ENCODE results near the gene MGAT5. TPM values are rescaled to one million over a fixed set of nuclear protein-coding genes. Genes with fewer than 3 reads are reported as not detected.

The MGAT5 gene
- total RNA-seq, 1 experiment from 2014 or later, result 52.4 TPM

- Mint-ChIP-seq H3K9me3 (no peaks in the 10 kb centered on the region), H3K4me1 (peaks cover 8% of the 10 kb centered on the region), H3K36me3 (peaks cover 4% of the 10 kb centered on the region), H3K27ac (no peak overlapping the region), H3K4me3 (no peak overlapping the region), H3K27me3 (ENCODE audit: low read depth) (no peaks in the 10 kb centered on the region)
- CTCF ChIA-PET, result interaction anchor here (0.6 to 4.7 kb wide), 4 partner anchors 9 to 302 kb away, joined by 3 to 36 read pairs (median 6); no protein-coding TSS in a partner anchor
- POLR2A ChIA-PET, result no interaction called here
- no peak for DNase-seq (ENCODE audit: low spot score)
- peak; percentile 87 for ATAC-seq
- TF ChIP-seq ESRRA (CRISPR knock-in tag; IDR thresholded peaks at IDR 0.05; ENCODE audit: borderline replicate concordance) (no peak), IRF1 (CRISPR knock-in tag; IDR thresholded peaks at IDR 0.05) (no peak), ZNF396 (CRISPR knock-in tag; IDR thresholded peaks at IDR 0.05; ENCODE audit: borderline replicate concordance) (no peak), HMGXB4 (CRISPR knock-in tag; IDR thresholded peaks at IDR 0.05) (no peak), TP53 (CRISPR knock-in tag; IDR thresholded peaks at IDR 0.05) (no peak), HMGA2 (CRISPR knock-in tag; IDR thresholded peaks at IDR 0.05) (no peak)
These were observed 166.4 kb downstream of the MGAT5 start for GRCh38 chr2:134420259-134420658.

GRCh38 chr2:134420920-134421319, 167.0 kb downstream of the MGAT5 start:
- no peak for TF ChIP-seq HMGXB4 (CRISPR knock-in tag; IDR thresholded peaks at IDR 0.05)
- TF ChIP-seq E2F4 (CRISPR knock-in tag; IDR thresholded peaks at IDR 0.05; ENCODE audit: borderline replicate concordance, low read depth), result no peak
- TF ChIP-seq CBFB (CRISPR knock-in tag; IDR thresholded peaks at IDR 0.05; ENCODE audit: low read depth), result no peak
- no peak for TF ChIP-seq E2F5 (CRISPR knock-in tag; IDR thresholded peaks at IDR 0.05)
- TF ChIP-seq PRRX2 (CRISPR knock-in tag; IDR thresholded peaks at IDR 0.05), result no peak
- no peak for TF ChIP-seq ZBTB43 (CRISPR knock-in tag; IDR thresholded peaks at IDR 0.05)
- TF ChIP-seq RORB (CRISPR knock-in tag; IDR thresholded peaks at IDR 0.05), result no peak
- TF ChIP-seq ZSCAN18 (CRISPR knock-in tag; IDR thresholded peaks at IDR 0.05), result no peak
- no peak for TF ChIP-seq ZNF317 (CRISPR knock-in tag; IDR thresholded peaks at IDR 0.05; ENCODE audit: borderline replicate concordance, low read depth)
- no peak for TF ChIP-seq SMAD3 (CRISPR knock-in tag; IDR thresholded peaks at IDR 0.05; ENCODE audit: borderline replicate concordance)
- POLR2A ChIA-PET, result no interaction called here
- CTCF ChIA-PET, result interaction anchor here (2.3 to 4.7 kb wide), 2 partner anchors 9 to 30 kb away, joined by 10 to 36 read pairs; no protein-coding TSS in a partner anchor

More at GRCh38 chr2:134420920-134421319, 167.0 kb downstream of the MGAT5 start:
- peaks cover 8% of the 10 kb centered on the region for H3K4me1 Mint-ChIP-seq
- H3K4me3 Mint-ChIP-seq, result no peak overlapping the region
- H3K9me3 Mint-ChIP-seq, result no peaks in the 10 kb centered on the region
- DNase-seq (ENCODE audit: low spot score) (no peak), ATAC-seq (no peak)
- H3K36me3 Mint-ChIP-seq, result peaks cover 4% of the 10 kb centered on the region
- H3K27ac Mint-ChIP-seq, result no peak overlapping the region
- no peaks in the 10 kb centered on the region for H3K27me3 Mint-ChIP-seq (ENCODE audit: low read depth)
